ENCODE measurements around the gene ZFP64. TPM values are rescaled to one million over a fixed set of nuclear protein-coding genes. Genes with fewer than 3 reads are reported as not detected.

ZFP64 gene
- total and polyA plus RNA-seq, 2 donors (not counting 3 experiments of a cell fraction or from before 2014, with no cell fraction given) = 31.7 to 35.4 TPM

DNA sequence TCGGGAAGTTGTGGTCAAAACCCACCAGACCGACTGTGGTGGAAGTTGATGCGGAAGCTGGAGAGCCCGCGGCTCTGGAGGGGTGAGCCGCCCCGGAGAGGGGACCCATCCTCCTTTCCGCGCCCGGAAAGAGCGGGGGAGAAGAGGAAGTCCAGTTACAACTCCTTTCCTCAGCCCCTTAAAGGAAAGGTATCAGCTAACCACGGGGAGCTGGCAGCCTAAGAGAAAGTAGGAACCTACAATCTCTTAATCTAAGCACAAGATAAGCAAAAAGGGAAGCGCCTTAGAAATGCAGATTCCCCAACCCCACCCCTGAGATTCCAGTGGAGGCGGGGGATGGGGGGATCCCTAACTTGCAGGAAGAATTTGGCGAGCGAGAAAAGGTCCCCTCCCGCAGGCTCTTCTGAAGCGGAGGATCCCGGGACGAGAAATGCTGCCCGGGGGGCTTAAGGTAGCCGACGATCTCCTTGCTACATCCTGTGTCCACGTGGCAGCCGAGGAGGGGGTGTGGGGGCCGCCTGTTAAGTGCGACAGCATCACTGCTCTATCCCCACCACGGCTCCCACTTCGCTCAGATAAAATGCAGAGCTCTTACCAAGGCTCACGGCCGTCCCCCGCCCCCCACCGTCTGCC, 87.5 kb downstream of the ZFP64 start:
- FAIRE-seq = no peak
- BruUV-seq (replicated peaks) = TSS peak; percentile 49

More for the DNA sequence above, 87.5 kb downstream of the ZFP64 start:
- H3K79me2 ChIP-seq (ENCODE audit: control insufficient read depth, insufficient read depth, low read length) = peaks cover 41% of the 10 kb centered on the region
- peak overlapping the region; percentile 84 for H3K4me2 ChIP-seq (ENCODE audit: insufficient read depth, low read length)
- no peaks in the 10 kb centered on the region for H4K20me1 ChIP-seq (replicated peaks; ENCODE audit: control insufficient read depth, extremely low read depth, insufficient read depth, low read length)
- dilution Hi-C loops (cut with MboI; ENCODE audit: extremely low pct_ligation_motif_present, low sequenced_read_pairs) = no loop called here
- intact Hi-C loops (cut with micrococcal nuclease) = no loop called here
- CTCF ChIA-PET = interaction anchor here (1.3 to 2.9 kb wide), 5 partner anchors 22 to 408 kb away, joined by 3 to 18 read pairs (median 4); no protein-coding TSS in a partner anchor
- H3K27ac ChIP-seq (ENCODE audit: insufficient read depth, low read depth, low read length) = peak overlapping the region; percentile 42
- peaks cover 26% of the 10 kb centered on the region for H3K4me1 ChIP-seq (ENCODE audit: control insufficient read depth, extremely low read depth, insufficient read depth, low read length)
- peak overlapping the region; percentile 35 for H2AFZ ChIP-seq (ENCODE audit: low read depth, low read length)
- H3K9me1 ChIP-seq (replicated peaks; ENCODE audit: control insufficient read depth, extremely low read depth, insufficient read depth, low read length) = no peaks in the 10 kb centered on the region
- no peaks in the 10 kb centered on the region for H3K36me3 ChIP-seq (ENCODE audit: control insufficient read depth in 2 of 2, extremely low read depth in 1 of 2, insufficient read depth in 2 of 2, low read length in 2 of 2)
- peak overlapping the region; percentile 43 to 71 (median 64) for H3K4me3 ChIP-seq (replicated peaks in 1 of 3; ENCODE audit: insufficient read depth in 1 of 3, low read depth in 1 of 3, low read length in 3 of 3)
- POLR2A ChIA-PET = no interaction called here
- H3K27me3 ChIP-seq (ENCODE audit: control insufficient read depth in 2 of 2, insufficient read depth in 2 of 2, low read length in 2 of 2) = no peaks in the 10 kb centered on the region
- peak overlapping the region; percentile 67 for H3K9ac ChIP-seq (replicated peaks; ENCODE audit: extremely low read depth, insufficient read depth, low read length)
- DNase-seq (ENCODE audit: low read depth, low spot score) = peak; percentile 27
- H3K9me3 ChIP-seq (replicated peaks; ENCODE audit: control insufficient read depth, insufficient read depth, low read length) = no peaks in the 10 kb centered on the region
- TF ChIP-seq JUN (IDR thresholded peaks at IDR 0.05; ENCODE audit: borderline replicate concordance, insufficient read depth, insufficient read length, low read depth) = no peak
- TF ChIP-seq, protein P1, sequence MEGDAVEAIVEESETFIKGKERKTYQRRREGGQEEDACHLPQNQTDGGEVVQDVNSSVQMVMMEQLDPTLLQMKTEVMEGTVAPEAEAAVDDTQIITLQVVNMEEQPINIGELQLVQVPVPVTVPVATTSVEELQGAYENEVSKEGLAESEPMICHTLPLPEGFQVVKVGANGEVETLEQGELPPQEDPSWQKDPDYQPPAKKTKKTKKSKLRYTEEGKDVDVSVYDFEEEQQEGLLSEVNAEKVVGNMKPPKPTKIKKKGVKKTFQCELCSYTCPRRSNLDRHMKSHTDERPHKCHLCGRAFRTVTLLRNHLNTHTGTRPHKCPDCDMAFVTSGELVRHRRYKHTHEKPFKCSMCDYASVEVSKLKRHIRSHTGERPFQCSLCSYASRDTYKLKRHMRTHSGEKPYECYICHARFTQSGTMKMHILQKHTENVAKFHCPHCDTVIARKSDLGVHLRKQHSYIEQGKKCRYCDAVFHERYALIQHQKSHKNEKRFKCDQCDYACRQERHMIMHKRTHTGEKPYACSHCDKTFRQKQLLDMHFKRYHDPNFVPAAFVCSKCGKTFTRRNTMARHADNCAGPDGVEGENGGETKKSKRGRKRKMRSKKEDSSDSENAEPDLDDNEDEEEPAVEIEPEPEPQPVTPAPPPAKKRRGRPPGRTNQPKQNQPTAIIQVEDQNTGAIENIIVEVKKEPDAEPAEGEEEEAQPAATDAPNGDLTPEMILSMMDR (IDR thresholded peaks at IDR 0.05; ENCODE audit: extremely low read depth in 1 of 2, insufficient read depth in 1 of 2, low read depth in 1 of 2, low read length in 2 of 2) = no peak
- TF ChIP-seq FOS (IDR thresholded peaks at IDR 0.05; ENCODE audit: borderline replicate concordance, insufficient read depth, low read length) = no peak
- no peak for TF ChIP-seq POLR2AphosphoS5 (IDR thresholded peaks at IDR 0.05; ENCODE audit: insufficient read depth, low read depth, low read length)
- TF ChIP-seq, protein P2, sequence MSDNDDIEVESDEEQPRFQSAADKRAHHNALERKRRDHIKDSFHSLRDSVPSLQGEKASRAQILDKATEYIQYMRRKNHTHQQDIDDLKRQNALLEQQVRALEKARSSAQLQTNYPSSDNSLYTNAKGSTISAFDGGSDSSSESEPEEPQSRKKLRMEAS (IDR thresholded peaks at IDR 0.05; ENCODE audit: insufficient read depth, insufficient read length) = no peak
- TF ChIP-seq GATA2 (IDR thresholded peaks at IDR 0.05; ENCODE audit: insufficient read depth, insufficient read length, low read depth, low read length) = no peak
- TF ChIP-seq EZH2 (IDR thresholded peaks at IDR 0.05; ENCODE audit: borderline replicate concordance, low read depth, low read length, severe bottlenecking) = no peak
- no peak for TF ChIP-seq POLR2A (IDR thresholded peaks at IDR 0.05; ENCODE audit: low read depth, low read length)
